GM19025 (cell line): ENCODE measurements around the gene RPP30.
A peak's percentile ranks its signal among the peaks of the same experiment; 100 is the strongest.
"Not testable (repeated sequence)": the region's sequence is repeated elsewhere in the genome, so short reads cannot be mapped to it uniquely, and the experiment has no call there.

Source experiments
- ATAC-seq: cut with Tn5 transposase; IDR thresholded peaks from one replicate; pipeline ENCODE4 v1.9.1; 2021; ENCODE audit warnings: mild to moderate bottlenecking, low read depth, moderate library complexity; ENCODE audit not compliant: unreplicated experiment

RPP30 gene

DNA sequence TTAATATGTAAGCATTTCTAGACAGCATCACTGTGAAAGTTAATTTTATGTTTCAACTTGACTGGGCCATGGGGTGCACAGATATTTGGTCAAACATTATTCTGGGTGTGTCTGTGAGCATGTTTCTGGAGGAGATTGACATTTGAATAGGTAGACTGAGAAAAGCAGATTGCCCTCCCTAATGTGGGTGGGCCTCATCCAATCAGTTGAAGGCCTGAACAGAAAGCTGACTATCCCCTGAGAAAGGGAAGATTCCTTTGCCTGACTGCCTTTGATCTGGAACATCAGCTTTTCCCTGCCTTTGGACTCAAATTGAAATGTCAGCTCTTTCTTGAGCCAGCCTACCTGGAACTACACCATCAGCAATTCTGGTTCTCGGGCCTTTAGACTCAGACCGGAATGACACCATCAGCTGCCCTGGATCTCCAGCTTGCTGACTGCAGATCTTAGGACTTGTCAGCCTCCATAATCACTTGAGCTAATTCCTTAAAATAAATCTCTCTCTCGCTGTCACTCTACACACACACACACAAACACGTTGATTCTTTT is 5.7 kb upstream of the RPP30 start:
- ATAC-seq, result no peak

GRCh38 chr10:90871279-90871765 is 452 bp upstream of the RPP30 start:
- ATAC-seq, result peak; percentile 38

DNA sequence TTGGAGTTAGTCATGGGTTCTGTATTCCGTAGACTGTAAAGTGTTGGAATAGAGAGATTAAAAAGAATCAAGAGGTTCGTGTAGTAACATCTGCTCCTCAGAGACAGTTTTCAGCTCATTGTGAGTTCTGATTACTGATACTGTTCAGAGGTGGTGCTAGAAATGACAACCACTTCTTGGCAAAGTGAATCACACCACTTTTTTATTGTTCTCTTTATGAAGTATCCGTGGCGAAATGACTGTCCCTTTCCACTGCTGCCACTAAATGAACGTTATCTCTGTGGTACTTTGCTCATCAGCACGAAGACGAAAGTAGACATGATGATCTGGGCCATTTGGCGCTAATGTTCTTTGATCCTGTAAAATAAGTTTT is 860 bp downstream of the RPP30 start:
- ATAC-seq, result no peak

GRCh38 chr10:90879062-90879461 is 7.3 kb downstream of the RPP30 start:
- no peak for ATAC-seq

- ATAC-seq, result not testable (repeated sequence)
These were observed 8.4 kb downstream of the RPP30 start for GRCh38 chr10:90880059-90880719.

DNA sequence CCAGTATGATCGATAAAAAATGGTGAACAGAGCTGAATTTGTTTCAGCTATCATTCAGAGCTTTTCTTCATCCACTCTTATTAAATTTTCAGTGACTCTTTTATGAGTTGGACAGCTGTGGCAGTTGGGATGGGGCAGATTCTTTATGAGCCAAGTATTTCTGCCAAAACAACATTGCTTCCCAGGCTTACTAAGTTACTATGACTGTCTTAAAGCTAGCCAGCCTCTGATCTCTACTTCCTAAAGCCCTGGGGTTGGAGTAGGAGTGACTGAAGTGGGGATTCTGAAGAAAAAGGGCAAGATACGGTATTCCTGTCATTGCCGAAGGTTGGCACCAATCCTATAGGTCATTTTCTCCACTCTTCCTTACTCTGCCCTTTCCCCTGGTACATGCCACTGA is 12.7 kb downstream of the RPP30 start:
- ATAC-seq, result no peak

DNA sequence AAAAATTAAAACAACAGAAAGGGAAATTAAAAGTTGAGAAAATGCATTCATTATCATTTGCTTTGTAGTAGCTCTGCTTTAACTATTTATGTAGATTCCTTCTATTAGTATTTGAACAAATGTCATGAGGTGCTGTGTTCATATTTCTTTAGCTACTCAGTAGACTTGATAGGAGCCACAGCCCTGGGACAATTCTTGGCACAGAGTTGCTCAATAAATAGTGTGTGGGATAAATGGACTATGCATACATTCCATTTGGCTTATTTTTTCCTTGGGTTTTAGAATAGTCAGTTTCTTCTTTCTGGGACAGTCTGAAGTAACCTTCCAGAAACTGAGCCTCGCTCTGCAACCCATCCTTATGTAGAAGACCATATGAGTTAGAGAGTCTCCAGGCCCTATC is 13.4 kb downstream of the RPP30 start:
- no peak for ATAC-seq

- no peak for ATAC-seq
These were observed 15.8 kb downstream of the RPP30 start for GRCh38 chr10:90887555-90887954.

DNA sequence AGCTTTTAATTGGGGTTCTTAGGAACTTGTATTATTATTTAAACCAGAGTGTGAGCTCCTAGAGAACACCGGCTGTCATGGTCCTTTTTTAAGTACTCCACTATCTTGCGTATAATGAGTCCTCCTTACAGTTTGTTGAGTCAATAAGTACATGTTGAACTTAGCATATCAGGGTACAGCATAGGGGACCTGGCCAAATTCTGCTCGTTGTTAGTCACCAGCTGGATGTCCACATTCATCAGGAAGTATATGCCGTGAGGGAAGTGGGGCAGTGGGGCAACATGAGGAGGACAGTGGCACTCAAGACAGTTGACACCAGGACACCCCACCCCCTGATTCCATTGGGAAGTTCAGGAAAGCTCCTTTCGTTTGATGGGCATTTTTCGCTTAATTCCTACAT is 16.6 kb downstream of the RPP30 start:
- ATAC-seq, result no peak

- no peak for ATAC-seq
These were observed 17.9 kb downstream of the RPP30 start for GRCh38 chr10:90889636-90890035.

- no peak for ATAC-seq
These were observed 18.6 kb downstream of the RPP30 start for GRCh38 chr10:90890347-90890746.

DNA sequence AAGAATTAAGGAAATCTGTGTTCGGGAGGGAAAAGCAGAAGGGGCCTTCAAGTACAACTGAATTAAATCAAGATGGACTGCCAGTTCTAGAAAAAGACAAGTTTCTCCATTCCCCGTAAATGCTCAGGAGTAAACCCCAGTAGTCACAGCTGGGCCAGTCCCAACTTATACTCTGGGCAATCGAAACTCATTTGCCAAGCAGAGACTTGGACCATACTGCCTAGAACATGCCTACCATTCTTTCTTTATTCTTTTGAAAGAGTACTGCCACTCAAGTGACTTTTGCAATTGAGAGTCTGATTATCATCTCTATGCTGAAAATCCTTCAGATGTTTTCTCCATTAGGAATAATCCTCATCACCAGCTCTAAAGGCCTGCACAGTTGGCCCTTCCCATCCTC is 21.4 kb downstream of the RPP30 start:
- no peak for ATAC-seq

DNA sequence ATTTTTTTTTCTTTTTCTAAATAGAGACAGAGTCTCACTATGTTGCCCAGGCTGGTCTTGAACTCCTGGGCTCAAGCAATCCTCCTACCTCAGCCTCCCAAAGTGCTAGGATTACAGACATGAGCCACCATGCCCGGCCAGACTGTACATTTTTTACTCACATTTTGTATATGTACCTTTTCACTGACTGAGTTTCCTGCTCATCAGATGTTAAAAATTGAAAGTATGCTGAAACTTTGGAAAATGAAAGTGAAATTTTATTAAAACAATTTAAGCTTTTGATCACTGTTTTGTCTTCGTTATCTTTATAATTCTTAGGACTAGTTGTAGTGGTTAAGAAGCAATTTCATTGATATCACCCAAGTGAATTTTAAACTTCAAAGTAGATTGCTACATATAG is 25.1 kb downstream of the RPP30 start:
- not testable (repeated sequence) for ATAC-seq

- no peak for ATAC-seq
These were observed 34.2 kb downstream of the RPP30 start for GRCh38 chr10:90905925-90906324.

- no peak for ATAC-seq
These were observed 34.8 kb downstream of the RPP30 start for GRCh38 chr10:90906596-90906995.

DNA sequence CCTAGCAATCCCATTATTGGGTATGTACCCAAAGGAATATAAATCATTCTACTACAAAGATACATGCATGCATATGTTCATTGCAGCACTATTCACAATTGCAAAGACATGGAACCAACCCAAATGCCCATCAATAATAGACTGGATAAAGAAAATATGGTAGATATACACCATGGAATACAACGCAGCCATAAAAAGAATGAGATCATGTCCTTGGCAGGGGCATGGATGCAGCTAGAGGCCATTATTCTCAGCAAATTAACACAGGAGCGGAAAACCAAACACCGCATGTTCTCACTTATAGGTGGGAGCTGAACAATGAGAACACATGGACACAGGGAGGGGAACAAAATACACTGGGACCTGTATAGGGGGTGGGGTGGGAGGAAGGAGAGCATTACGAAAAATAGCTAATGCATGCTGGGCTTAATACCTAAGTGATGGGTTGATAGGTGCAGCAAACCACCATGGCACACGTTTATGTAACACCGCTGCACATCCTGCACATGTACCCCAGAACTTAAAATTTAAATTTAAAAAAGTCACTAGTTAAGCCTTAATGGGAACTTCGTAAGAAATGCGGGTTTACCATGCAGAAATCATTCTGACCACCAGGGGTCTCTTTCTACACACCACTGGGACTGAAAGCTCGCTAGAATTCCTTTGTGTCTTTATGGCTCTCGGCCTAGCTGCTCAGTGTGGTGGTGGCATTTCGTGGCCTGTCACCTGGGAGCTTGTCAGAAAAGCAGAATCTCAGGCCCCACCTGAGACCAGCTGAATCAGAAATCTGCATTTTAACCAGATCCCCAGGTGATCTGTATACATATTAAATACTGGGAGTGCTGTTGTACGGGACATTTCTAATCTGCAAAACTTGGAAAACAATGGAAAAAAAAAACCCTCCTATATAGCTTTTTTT is 39.6 kb downstream of the RPP30 start:
- ATAC-seq, result no peak

- no peak for ATAC-seq
These were observed 40.4 kb downstream of the RPP30 start for GRCh38 chr10:90912174-90912573.

- ATAC-seq, result no peak
These were observed 41.2 kb downstream of the RPP30 start for GRCh38 chr10:90912854-90913479.

DNA sequence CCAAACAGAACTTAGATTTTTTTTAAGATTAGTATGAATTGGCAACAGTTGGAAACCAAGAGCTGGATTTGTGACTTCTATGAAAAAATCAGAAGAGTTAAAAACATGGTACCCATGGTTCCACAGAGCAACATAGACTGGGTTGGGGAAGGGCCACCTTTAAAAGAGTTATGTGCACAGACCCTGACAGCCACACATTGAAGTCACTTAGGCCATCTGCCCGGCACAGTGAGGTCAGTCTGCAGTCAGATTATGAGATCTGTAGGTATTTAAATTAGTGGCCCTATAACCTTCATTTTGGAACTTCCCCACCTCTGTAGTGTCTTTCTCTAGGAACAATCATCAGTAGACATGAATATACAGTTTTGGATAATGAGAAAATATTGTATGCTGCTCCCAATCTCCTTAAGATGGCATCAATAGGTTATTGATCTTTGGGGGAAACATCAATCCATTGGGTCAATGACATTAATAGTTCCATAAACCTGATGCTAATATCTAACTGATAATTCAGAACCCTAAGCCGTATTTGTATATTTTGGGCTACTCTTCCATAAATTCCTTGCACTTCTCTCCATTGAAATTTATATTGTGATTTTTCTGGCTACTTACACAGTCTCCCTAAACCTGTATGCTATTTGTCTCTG is 42.1 kb downstream of the RPP30 start:
- no peak for ATAC-seq

DNA sequence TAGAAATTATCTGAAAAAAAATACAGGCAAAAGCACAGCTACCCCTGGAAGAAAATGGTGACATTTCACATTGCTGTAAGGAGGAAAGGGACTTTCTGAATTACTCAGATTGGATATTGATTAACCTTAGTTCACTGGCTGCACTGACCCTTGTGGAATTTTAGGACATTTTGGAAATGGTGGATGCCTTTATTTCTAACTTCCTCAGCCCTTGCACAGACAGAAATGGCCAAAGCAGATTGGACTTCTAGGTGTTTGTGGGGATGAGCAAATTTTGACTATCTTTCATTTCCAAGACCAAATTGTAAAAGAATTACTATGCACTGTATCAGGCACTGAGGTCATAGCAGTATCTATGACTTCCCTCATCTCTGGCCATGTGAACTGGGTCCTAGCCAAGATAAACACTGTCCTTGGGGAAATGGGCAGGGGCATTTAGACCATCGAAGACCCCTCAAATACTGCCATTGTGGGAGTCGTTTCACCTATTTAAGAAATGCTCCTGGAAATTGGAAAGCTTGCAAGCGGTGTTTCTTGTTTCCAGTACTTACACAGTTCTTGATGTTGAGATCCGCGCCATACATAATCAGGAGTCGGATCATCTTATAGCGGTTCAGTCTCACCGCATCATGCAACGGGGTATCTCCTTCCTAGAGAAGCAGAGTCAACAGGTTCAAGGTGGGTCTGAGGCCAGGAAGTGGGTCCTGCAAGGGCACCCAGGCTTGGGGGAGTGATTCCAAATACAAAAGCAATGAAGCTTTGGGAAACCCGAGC is 43.4 kb downstream of the RPP30 start:
- no peak for ATAC-seq
